IPS-20b (cell line): Measurements from ENCODE around the gene HCFC1.

Experiments
- H3K27ac ChIP-seq: one replicate; pipeline ENCODE4 v1.5.1; 2013; ENCODE audit warnings: low read length
- H3K27me3 ChIP-seq: 2 replicates; pipeline ENCODE4 v1.6.1; 2013; ENCODE audit warnings: mild to moderate bottlenecking, low read length, inconsistent platforms; ENCODE audit not compliant: insufficient read depth
- H3K36me3 ChIP-seq: 2 replicates; pipeline ENCODE4 v1.6.1; 2013; ENCODE audit warnings: low read depth, mild to moderate bottlenecking, inconsistent platforms, low read length, moderate library complexity; ENCODE audit not compliant: insufficient read depth
- H3K4me1 ChIP-seq: 2 replicates; pipeline ENCODE4 v1.6.1; 2013; ENCODE audit warnings: mild to moderate bottlenecking, control low read depth, inconsistent platforms, low read length, moderate library complexity; ENCODE audit not compliant: insufficient read depth
- H3K4me3 ChIP-seq: 2 replicates; pipeline ENCODE4 v1.5.1; 2013; ENCODE audit warnings: mild to moderate bottlenecking, low read length, inconsistent platforms
- H3K9ac ChIP-seq: 2 replicates; pipeline ENCODE4 v1.6.1; 2013; ENCODE audit warnings: low read depth, mild to moderate bottlenecking, inconsistent platforms, low read length, moderate library complexity
- H3K9me3 ChIP-seq: 2 replicates; pipeline ENCODE4 v1.6.1; 2013; ENCODE audit warnings: mild to moderate bottlenecking, low read depth, low read length, inconsistent platforms; ENCODE audit not compliant: insufficient read depth

HCFC1 gene

DNA sequence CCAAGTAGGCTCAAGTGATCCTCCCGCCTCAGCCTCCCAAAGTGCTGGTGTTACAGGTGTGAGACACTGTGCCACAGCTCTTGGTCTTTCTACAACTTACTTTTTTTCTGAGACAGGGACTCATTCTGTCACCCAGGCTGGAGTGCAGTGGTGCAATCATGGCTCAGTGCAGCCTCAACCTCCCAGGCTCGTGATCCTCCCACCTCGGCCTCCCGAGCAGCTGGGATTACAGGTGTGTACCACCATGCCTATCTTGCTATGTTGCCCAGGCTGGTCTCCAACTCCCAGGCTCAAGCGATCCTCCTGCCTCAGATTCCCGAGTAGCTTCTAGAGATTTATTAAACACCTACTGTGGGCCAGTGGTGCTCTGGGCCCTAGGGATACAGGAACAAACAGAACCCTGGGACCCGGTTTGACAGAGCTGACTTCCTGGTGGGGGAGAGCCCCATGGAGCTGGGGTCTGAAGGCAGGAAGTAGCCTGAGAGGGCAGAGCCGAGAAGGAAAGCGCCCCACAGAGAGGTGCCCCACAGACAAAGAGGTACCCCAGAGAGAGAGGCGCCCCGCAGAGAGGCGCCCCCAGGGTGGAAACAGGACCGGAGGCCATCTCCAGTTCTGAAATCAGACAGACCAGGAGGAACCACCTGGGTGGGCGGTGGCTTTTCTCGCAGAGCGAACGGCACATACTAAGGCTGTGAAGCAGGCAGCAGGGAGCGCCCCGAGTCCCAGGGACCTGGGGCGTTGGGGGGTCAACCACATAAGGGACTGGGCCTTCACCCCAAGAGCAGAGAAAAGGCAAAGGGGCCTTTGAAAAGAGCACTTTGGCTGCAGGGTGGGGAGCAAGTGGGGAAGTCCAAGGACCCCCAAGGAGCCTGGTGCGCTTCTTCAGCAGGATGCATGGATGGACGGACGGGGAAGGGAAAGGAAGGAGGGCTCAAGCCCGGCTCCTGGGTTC is 43.1 kb upstream of the HCFC1 start:
- Histone ChIP-seq H3K27ac (no peak overlapping the region), H3K4me3 (no peak overlapping the region), H3K4me1 (no peaks in the 10 kb centered on the region), H3K27me3 (no peaks in the 10 kb centered on the region), H3K36me3 (peaks cover 17% of the 10 kb centered on the region; the same call in 1 of the 2 replicates), H3K9me3 (no peaks in the 10 kb centered on the region), H3K9ac (no peak overlapping the region)

DNA sequence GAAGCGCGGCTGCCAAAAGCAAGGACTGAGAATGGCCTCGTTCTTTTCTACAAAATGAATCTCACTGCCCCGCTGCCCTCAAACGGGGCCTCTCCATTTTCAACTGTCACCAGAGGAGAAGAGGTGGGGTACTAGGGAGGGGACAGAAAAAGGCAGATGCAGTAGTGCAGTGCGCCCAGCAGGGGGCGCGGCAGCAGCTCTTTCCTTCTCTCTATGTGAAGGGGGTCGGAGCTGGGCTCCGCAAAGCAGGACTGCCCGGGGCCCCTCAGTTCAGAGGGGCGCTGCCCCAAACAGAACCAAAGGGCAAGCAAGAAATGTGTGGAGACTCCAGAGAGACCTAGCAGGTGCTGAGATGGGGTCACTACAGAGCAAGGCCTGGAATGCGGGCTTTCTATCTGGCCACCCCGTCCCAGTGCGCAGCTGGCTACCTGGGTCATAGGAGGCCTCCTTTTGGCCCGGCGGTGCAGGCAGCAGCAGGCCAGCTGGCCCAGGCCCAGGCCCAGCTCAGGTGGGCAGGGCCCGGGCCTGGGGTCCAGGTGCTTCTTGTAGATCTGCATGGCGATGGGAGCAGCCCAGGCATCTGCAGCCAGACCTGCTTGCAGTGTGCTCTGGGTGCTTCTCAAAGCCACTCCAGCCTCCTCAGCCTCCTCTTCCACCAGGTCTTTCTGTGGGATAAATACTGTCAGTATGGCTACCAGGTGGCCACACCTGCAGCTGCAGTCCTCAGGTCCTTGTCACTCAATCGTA is 42.2 kb upstream of the HCFC1 start:
- Histone ChIP-seq H3K9me3 (no peaks in the 10 kb centered on the region), H3K27ac (no peak overlapping the region), H3K4me3 (no peak overlapping the region), H3K36me3 (peaks cover 17% of the 10 kb centered on the region; the same call in 1 of the 2 replicates), H3K9ac (no peak overlapping the region), H3K4me1 (no peaks in the 10 kb centered on the region), H3K27me3 (no peaks in the 10 kb centered on the region)

DNA sequence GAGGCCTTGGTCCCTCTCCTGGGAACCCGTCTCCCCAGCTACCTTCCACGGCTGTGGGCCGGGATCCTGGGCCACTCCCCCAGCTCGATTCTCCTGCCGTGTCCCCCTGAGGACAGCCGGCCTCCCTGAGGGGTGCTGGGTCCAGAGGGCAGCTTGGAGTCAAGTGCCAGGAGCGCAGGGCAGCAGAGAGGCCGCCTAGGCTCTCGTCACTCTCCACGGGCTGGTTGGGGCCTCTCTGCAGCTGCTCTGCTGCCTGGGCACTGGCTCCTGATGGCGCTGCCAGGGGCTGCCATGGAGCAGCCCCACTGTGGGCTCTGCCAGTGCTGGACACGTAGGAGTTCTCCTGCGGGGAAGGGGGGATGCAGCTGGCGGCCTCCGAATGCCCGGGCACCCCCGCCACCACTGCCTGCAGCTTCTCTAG is 41.4 kb upstream of the HCFC1 start:
- H3K9me3 ChIP-seq: no peaks in the 10 kb centered on the region
- no peak overlapping the region for H3K27ac ChIP-seq
- H3K36me3 ChIP-seq: peaks cover 17% of the 10 kb centered on the region; the same call in 1 of the 2 replicates

DNA sequence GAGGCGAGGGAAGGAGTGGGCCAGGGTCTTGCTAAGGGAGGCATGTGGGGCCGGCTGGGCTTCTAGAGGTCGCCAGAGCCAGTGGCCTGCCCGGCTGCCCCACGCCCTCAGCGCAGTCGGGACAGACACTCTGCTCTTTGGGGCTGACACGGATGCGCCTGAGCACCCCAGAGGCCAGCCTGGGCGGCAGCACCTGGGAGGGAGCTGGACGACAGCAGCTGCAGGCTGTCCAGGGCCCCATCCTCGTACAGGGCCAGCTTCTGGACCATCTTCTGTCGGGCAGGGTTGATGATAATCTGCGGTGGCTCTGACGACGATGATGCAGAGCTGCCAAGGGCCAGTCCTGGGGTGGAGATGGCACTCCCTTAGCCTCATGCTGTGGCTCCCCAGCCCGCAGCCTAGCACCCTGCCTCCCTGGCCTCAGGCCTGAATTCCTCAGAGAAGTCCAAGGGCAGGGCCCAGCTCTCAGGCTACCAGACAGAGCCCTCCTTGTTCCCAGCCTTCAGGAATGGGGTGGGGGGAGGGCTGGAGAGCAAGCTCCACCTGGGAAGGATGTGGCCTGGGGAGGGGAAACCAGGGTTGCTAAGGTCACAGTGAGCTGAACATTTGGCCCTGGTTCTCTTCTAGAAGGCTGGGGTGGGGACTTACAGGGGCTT is 40.8 kb upstream of the HCFC1 start:
- no peak overlapping the region for H3K27ac ChIP-seq
- H3K4me1 ChIP-seq: no peaks in the 10 kb centered on the region
- no peaks in the 10 kb centered on the region for H3K9me3 ChIP-seq
- no peak overlapping the region for H3K4me3 ChIP-seq
- H3K36me3 ChIP-seq: peaks cover 17% of the 10 kb centered on the region; the same call in 1 of the 2 replicates
- H3K9ac ChIP-seq: no peak overlapping the region
- H3K27me3 ChIP-seq: no peaks in the 10 kb centered on the region

More for the DNA sequence above, 41.4 kb upstream of the HCFC1 start:
- Histone ChIP-seq H3K27me3 (no peaks in the 10 kb centered on the region), H3K4me3 (no peak overlapping the region), H3K9ac (no peak overlapping the region), H3K4me1 (no peaks in the 10 kb centered on the region)

DNA sequence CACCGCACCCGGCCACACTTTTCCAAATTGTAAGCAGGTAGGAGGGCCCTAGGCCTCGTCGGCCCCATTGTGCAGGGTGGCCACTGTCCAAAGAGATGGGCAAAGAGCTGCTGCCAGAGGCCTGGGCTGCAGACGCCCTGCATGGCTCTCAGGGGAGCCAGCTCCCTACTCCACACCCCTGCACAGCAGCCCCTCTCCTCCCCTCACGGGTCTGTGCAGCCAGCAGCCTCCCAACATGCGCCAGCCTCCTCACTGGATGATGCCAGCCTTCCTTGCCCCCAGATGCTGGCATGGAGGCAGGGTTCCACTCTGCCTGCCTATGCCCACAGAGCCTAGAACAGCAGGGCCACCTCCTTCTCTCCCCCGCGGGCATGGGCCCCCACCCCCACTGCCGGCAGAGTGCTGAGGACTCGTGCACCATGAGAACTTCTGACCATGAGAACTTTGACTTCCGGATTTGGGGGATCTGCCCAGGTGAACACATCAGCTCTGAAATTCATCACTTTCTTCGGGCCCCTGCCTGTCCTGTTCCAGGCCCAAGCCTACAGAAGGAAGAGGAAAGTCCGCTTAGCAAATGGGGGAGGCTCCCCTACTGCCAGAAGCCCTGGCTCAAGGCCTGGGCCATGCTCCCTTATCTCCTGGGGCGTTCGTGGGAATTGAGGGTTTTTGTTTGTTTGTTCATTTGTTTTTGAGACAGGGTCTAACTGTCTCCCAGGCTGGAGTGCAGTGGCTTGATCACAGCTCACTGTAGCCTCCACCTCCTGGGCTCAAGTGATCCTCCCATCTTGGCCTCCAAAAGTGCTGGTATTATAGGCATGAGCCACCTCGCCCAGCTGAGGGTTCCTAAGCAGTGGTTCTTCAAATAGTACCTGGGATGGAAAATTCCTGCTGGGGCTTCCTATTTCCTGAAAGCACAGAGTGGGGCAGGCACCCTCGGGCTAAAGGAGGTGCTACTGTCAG is 40.0 kb upstream of the HCFC1 start:
- no peaks in the 10 kb centered on the region for H3K9me3 ChIP-seq
- no peaks in the 10 kb centered on the region for H3K27me3 ChIP-seq
- H3K27ac ChIP-seq: no peak overlapping the region
- no peaks in the 10 kb centered on the region for H3K4me1 ChIP-seq
- peaks cover 13% of the 10 kb centered on the region; the same call in 1 of the 2 replicates for H3K36me3 ChIP-seq
- H3K4me3 ChIP-seq: no peak overlapping the region
- H3K9ac ChIP-seq: no peak overlapping the region

DNA sequence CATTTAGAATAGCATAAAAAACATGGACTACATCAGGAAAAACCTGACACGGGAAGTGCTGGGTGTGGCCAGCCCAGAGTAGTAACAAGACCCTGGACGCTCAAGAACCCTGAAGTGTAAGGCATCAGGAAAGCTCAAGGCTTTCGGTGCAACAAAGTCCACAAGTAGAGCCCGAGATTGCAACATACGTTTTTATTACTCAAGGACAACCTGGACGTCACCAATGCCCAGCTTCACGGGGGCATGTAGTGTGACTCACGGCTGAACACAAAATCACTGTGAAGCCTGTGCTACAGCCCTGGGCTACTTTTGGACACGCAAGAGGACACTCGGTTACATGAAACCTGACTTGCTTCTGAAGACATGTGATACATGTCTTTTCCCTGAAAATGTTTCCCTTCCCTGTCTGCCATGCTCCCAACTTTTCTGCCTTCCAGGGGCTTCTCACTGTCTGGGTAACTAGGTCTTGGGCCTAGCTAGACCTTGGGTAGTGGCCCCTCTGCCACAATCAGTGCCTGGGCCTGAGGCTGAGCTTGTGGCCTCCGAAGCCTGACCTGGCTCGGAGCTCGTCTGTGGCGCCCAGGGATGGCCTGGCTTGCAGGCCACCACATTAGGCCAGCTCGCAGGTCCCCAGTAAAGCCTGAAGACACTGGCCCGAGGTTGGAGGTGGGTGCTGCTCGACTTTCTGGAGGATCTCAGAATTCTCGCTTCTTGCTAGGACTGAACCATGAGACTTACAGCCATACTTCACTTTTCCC is 38.9 kb upstream of the HCFC1 start:
- Histone ChIP-seq H3K36me3 (peaks cover 8% of the 10 kb centered on the region; the same call in 1 of the 2 replicates), H3K27me3 (no peaks in the 10 kb centered on the region), H3K9ac (no peak overlapping the region), H3K27ac (no peak overlapping the region), H3K4me3 (no peak overlapping the region), H3K4me1 (no peaks in the 10 kb centered on the region), H3K9me3 (no peaks in the 10 kb centered on the region)

DNA sequence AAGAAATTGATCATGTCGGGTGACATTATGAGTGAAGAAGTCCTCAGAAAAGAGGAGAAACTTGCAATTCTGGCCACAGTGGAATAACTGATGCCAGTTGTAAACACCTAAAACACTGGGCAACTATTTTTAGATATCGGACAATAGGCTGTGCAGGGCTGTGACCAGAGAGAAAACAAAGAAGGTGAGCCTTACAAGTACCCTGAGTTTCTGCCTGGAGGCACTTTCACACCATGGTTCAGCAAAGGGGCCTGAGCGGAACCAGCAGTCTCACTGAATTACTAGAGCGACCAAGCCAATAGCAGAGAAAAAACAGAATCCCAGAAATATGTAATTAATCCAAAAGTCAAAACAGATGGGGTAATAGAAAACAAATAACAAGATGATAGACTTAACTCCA is 36.9 kb upstream of the HCFC1 start:
- Histone ChIP-seq H3K9ac (no peak overlapping the region), H3K4me3 (no peak overlapping the region), H3K27me3 (no peaks in the 10 kb centered on the region), H3K36me3 (peaks cover 8% of the 10 kb centered on the region; the same call in 1 of the 2 replicates), H3K9me3 (no peaks in the 10 kb centered on the region), H3K4me1 (no peaks in the 10 kb centered on the region), H3K27ac (no peak overlapping the region)

DNA sequence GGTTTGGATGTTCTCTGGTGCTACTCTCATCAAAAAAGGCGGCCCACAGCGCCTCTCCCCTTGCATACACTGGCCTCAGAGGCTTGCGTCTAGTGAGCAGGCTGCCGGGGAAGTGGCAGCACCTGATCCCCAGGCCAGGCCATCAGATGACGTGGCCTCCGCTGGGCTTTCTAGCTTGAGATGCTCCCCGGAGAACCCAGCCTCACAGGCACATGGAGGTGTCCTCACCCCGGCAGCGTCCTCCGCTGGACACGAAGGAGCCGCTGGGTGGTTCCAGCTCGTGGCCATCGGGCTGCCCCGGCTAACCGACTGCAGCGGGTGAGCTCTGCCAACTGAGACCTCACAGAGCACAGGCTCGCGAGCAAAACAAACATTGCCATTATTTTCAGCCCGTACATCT is 35.3 kb upstream of the HCFC1 start:
- Histone ChIP-seq H3K4me3 (no peak overlapping the region), H3K36me3 (peaks cover 7% of the 10 kb centered on the region; the same call in 1 of the 2 replicates), H3K27me3 (no peaks in the 10 kb centered on the region), H3K4me1 (no peaks in the 10 kb centered on the region), H3K9ac (no peak overlapping the region), H3K9me3 (no peaks in the 10 kb centered on the region), H3K27ac (no peak overlapping the region)

DNA sequence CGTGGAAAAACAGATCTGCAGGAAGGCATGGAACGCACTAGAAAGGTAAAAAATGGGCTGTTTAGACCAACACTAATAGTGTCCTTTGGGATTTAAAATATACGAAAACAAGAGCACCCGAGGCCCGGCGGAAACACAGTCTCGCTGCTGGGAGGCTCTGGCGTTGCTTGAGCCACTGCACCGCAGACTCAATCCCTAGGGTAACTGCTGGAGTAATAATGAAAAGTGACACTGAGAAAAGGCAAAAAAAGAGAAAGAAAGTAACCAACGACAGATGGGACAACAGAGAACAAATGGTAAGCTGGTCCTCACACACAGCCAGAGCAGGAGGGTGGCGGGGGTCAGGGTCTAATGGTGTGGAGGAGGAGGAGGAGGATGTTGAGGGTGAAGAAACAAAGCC is 32.7 kb upstream of the HCFC1 start:
- Histone ChIP-seq H3K4me3 (no peak overlapping the region), H3K27ac (no peak overlapping the region), H3K4me1 (no peaks in the 10 kb centered on the region), H3K9me3 (no peaks in the 10 kb centered on the region), H3K9ac (no peak overlapping the region), H3K27me3 (no peaks in the 10 kb centered on the region), H3K36me3 (no peaks in the 10 kb centered on the region)

DNA sequence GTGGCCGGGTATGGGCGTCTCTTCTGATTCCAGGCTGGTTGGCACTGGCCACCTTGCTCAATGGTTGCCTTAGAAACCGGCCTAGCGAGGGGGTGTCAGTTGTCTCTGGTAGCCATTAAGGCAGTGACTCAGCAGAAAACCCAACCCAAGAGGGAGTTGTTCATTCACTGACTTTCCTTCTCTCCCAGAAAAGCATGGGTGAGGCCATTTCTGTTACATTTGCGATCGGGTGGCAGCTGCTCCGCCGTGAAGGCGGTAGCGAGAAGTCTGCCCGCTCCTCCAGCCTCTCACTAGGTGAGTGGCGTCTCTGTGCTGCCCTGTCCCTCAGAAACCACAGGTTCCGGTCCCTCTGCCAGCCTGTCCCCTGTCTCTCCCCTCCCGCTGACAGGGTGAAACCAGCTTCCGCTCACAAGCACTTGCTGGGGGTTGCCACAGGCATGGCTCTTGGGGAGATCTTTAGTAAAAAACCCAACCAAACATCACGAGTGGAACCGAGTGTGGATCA is 30.6 kb upstream of the HCFC1 start:
- Histone ChIP-seq H3K9ac (no peak overlapping the region; the same call in 1 of the 2 replicates), H3K36me3 (no peaks in the 10 kb centered on the region), H3K9me3 (no peaks in the 10 kb centered on the region), H3K4me3 (no peak overlapping the region), H3K27ac (no peak overlapping the region), H3K27me3 (no peaks in the 10 kb centered on the region), H3K4me1 (no peaks in the 10 kb centered on the region)
